ENCODE measurements around the gene CARTPT. TPM values are rescaled to one million over a fixed set of nuclear protein-coding genes. Genes with fewer than 3 reads are reported as not detected.

The CARTPT gene
- total and polyA plus RNA-seq, 2 of the 8 experiments (the other 6 are each of a cell fraction or from before 2014, with no cell fraction given): not detected

DNA sequence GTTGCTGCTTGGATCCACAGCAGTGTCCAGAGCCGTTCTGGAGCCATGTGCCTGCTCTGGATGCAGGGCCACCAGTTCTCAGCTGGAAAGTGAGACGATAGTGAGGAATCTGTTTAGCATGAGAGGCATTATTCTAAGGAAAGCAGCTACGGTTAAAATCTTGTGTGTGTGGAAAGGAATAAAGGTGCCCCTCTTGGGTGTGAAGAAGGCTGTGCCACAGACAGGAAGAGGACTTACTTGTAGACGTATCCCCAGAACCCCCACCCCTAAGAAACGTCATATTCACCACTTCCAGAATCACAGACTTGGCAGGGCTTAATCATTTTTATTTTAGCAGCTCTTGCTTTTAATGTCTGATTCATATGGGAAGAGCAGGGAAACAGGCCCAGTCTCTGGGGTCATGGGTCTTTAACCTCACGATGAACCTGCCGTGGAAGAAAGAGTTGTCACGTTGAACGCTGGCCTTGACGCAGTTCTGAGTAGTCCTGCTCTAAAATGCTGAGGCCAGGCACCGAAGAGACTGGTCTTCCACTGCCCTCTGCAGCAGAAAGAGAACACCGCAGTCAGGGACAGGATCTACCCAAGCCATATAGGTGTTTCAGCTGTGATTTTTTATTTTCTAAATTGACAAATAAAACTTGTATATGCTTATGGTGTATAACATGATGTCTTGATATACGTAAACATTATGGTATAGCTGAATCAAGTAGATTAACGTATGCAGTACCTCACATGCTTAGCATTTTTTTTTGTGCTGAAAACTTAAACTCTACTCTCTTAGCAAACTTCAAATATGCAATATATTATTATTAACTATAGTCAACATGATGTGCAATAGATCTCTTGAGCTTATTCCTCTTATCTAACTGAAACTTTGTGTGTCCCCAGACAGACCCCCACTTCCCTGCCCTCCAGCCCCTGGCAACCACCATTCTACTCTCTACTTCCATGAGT is 38.8 kb downstream of the CARTPT start (continued):
- TF ChIP-seq SIX5 (IDR thresholded peaks at IDR 0.05; ENCODE audit: low read depth, low read length): no peak

Measured in H1 (cell line).